HG02938 (cell line): ENCODE results near the gene KLHL28.

Experiments
- ATAC-seq: cut with Tn5 transposase; IDR thresholded peaks from one replicate; pipeline ENCODE4 v1.9.1; 2021; ENCODE audit warnings: mild to moderate bottlenecking, moderate library complexity; ENCODE audit not compliant: unreplicated experiment

Gene KLHL28

GRCh38 chr14:44960646-44961045 lies 1.1 kb downstream of the KLHL28 start:
- no peak for ATAC-seq

GRCh38 chr14:44960146-44960545 lies 1.6 kb downstream of the KLHL28 start:
- ATAC-seq, result no peak

GRCh38 chr14:44959538-44959937 lies 2.2 kb downstream of the KLHL28 start:
- no peak for ATAC-seq

DNA sequence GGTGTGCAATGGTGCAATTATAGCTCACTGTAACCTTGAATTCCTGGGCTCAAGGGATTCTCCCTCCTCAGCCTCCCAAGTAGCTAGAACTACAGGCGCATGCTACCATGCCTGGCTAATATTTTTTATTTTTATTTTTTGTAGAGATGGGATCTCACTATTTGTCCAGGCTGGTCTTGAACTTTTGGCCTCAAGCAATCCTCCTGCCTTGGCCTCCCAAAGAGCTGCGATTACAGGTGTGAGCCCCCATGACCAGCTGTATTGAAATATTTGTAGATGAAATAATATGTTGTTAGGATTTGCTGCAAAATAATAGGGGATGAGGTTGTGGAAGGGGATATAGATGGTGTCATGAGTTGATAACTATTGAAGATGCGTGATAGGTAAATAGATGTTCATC lies 4.9 kb downstream of the KLHL28 start:
- ATAC-seq, result no peak

GRCh38 chr14:44955528-44955927 lies 6.2 kb downstream of the KLHL28 start:
- no peak for ATAC-seq

DNA sequence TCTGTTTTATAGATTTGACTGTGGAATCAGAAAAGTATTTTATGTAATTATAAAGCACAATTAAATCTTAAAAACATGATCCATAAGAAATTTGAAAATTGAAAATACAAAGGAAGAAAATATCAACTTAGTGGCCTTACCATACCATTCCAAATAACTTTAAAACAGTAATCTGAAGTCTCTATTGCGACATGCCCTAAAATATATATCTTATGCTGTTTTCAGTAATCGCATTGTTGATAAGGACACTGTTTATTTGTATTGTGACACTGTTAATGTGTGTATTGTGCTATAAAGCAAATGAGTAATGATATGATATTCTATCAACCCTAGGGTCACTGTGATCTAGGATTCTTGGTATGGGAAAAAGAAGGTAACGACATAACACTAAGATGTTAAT lies 7.0 kb downstream of the KLHL28 start:
- ATAC-seq, result no peak

DNA sequence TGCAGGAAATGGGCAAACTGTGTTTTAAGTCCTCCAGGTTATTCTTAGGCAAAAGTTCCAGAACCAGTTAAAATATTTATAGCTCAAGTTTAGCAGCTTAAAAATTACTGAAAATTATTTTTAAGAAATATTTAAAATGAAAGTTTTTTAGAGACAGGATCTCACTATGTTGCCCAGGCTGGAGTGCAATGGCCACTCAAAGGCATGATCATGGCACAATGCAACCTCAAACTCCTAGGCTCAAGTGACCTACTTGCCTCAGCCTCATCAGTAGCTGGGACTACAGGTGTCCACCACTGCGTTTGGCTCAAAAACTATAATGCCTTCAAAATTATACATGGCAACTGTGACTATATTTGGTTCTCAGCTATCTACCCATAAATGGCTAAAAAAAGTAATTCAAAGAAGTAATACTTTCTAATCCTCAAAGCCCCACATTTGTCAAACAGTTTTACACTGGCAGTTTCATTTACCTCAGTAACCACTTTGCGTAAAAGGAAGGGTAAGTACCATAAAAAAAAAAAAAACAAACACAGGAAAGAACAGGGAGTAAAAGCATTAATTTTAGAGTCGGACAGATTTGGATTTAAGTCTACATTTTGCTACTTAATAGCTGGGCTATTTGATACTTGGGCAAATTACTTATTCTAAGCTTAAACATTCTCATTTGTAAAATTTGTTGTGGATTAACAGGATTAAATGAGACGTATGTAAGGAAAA lies 9.2 kb downstream of the KLHL28 start:
- no peak for ATAC-seq

DNA sequence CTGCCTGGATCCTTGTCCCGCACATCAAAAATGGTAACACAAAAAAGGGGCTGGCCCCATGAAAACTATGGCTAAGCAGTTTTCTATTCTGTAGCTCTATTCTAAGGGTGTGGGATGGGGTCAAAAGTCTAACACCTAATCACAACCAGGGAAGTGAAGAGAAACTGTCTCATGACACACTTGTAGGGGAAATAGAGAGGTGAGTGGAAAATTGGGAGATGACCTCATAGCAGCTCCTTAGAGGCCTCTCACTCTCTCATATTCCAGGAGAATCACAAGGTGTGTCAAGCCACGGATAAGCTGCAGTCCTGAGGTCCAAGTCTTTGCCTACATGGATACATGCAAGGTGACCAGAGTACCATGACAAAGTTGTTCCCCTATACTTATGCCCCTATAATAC lies 10.7 kb downstream of the KLHL28 start:
- no peak for ATAC-seq

DNA sequence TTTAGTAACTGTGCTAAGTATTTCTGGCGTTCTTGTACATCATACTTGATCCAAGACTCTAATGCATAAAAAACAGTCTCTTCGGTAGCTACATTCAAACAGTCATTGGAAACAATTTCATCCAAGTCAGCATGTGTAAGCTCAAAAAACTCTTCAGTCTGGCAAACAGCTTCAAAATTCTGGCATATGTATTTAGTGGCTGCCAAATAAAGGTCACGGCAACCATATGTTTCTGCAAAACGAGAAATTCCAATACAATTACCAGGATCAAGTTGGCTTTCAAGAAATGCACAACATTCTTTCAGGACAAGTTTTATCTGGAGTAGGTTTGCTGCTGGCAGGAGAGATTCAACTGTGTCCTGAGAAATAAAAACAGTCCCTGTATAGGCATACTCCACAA lies 16.5 kb downstream of the KLHL28 start:
- no peak for ATAC-seq

DNA sequence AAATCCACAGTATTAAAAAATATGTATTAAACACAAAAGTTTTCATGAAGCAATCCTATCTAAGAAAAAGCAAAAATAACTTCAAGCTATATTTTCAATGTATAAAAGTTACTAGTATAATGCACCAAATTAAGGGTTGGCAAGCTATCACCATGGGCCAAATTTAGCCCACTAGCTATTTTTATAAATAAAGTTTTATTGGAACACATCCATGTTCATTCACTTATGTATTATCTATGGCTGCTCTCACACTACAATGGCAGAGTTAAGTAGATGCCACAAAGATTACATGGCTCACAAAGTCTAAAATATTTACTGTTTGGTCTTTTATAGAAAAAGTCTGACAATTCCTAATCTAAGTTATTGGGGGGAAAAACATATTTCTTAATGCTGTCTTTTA lies 17.6 kb downstream of the KLHL28 start:
- ATAC-seq, result no peak

DNA sequence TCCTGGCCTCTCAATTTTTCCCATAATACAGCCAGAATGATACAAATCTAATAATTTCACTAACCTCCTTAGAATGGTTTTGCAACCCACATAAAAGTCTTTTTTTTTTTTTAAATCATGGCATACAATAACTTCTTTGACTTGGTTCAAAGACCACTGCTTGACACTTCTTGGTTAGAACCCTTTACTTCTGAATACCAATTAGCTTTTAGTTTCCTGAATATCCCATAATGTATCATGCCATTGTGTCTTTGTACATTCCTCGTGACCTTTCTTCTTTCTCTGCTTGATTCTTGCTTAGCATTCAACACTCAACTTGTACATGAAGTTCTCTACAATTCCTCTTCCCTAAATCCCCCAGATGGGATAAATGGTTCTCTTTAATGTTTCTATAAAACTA lies 19.3 kb downstream of the KLHL28 start:
- ATAC-seq, result no peak

DNA sequence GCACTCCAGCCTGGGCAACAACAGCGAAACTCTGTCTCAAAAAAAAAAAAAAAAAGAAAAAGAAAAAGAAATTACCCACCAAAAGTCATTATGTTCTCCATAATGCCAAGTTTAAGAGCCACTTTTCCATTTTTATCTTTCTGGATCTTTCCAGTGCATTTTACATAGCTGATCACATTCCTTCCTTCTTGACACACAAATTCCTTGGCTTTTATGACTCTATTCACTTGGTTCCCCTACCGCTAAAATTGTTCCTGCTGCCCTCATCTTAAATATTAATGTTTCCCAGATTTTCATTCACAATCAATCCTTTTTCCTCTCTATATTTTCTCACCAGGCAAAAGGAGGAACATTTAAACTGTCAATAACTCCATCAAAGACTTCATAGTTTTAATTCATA lies 20.2 kb downstream of the KLHL28 start:
- ATAC-seq, result no peak

DNA sequence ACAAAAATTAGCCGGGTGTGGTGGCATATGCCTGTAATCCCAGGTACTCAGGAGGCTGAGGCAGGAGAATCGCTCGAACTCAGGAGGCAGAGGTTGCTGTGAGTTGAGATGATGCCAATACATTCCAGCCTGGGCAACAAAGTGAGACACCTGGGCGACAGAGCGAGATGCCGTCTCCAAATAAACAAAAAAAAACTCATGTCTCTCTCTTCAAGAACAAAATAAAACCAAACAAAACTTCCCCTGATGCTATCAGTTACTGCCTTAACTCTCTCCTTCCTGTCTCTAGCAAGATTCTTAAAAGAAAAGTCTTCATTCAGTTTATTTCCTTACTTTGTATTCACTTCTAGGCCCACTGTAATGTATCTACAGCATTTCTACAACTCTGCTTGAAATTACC lies 20.8 kb downstream of the KLHL28 start:
- ATAC-seq, result no peak

GRCh38 chr14:44940211-44940610 lies 21.5 kb downstream of the KLHL28 start:
- no peak for ATAC-seq

- no peak for ATAC-seq
These were observed 24.2 kb downstream of the KLHL28 start for GRCh38 chr14:44937547-44937946.

- no peak for ATAC-seq
These were observed 26.6 kb downstream of the KLHL28 start for GRCh38 chr14:44935155-44935554.

DNA sequence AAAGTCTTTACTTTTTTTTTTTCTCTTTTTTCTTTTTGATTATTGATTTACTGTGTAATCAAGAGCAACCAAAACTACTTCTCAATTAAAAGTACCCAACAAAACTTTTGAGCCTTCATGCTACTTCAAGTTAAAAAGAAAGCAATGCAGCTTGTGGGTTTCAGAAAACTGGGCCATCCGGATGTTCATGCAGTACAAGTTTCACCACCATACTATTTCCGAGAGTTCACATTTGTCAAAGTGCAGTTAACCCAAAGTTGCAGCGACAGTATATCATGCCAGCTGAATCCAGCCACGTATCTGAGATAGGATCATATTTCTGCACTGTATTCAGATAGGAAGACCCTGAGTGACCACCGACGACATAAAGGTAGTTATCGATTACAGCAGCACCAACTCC lies 33.0 kb downstream of the KLHL28 start:
- ATAC-seq, result no peak

DNA sequence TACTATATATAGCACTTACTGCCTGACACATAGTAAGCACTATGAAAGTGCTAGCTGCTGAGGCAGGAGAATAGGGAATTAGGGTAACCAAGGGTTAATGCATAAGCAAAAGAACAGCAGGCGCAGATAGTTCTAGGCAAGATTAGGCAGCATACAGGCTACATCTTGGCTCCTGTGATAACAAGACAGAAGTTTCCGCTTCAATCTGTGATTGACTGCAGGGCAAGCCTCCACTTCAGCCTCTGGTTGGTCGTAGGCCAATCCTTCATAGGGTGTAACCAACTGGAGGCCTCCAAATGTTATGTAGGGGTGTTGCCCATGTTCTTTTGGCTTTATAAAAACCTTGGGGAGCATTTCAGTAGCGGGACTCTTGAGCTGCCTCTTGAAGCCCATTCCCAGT lies 46.9 kb downstream of the KLHL28 start:
- ATAC-seq, result no peak

GRCh38 chr14:44912041-44912869 lies 49.5 kb downstream of the KLHL28 start:
- no peak for ATAC-seq

DNA sequence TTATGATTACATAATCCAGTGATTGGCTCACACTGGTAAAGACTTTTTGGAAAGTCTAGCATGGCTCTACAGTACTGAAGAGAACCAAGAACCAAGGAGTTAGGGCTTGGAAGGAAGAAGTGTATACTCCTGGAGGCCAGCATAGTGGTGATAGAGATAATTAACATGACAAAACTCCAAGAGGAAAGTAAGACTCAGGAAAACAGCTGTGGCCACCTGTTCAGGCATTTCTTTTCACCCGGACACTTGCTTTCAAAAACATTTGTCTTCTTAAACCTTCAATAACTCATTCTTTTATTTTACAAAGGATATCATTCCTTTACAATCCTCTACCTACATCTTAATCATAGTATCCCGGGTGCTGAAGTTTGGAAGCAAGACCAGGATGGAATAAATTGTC lies 50.9 kb downstream of the KLHL28 start:
- ATAC-seq, result no peak

DNA sequence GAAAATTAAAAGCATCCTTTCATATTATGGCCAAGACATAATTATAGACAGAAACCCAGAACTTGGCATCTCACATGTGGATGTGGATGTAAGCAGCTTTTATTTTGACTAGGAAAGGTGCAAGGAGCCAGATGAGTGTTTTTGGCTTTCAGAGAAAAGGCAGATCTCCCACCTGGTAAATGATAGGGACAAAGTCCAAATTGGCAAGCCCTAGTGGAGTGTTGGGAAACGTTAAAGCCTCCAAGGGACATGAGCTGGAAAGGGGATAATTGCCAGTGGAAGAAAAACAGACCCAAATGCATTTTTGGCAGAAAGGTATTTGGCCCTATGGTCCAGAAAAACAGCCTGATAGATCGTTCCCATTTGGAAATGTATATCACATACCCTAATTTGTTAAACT lies 60.1 kb downstream of the KLHL28 start:
- no peak for ATAC-seq

DNA sequence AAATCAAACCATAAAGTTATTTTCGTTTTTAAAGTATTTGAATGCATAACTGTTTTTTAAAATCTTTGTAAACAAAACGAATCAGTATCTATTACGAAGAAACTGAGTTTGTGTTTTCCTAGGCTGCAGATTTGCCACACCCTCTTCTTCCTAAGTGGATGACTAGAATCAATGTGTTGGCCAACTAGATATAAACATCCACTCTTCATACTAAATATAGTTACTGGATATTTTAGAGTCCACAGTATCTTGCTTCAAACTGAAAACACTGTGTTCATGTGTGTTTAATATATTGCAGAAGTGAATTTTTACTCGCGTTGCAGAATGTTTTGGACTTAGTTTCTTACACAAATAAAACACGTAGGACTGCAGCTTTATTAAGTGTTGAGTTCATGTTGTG lies 63.2 kb downstream of the KLHL28 start:
- ATAC-seq, result no peak

- ATAC-seq, result no peak
These were observed 63.9 kb downstream of the KLHL28 start for GRCh38 chr14:44897845-44898151.
